Panc1 (cell line): ENCODE data around the gene CPPED1. TPM values are rescaled to one million over a fixed set of nuclear protein-coding genes. Genes with fewer than 3 reads are reported as not detected.
"Not testable (repeated sequence)": the region's sequence is repeated elsewhere in the genome, so short reads cannot be mapped to it uniquely, and the experiment has no call there.

Experiments used
- ATAC-seq: fragments of 200-7000 bp; cut with Tn5 transposase; 2 replicates; pipeline ENCODE4 v1.9.1; 2020; ENCODE audit warnings: mild to moderate bottlenecking, moderate library complexity
- BruUV-seq: library from RNA; stranded (reverse); fragments of 400-500 nt; replicated peaks from 2 replicates; lab custom pipeline; 2021; lab: Mats Ljungman, UMichigan
- CTCF ChIA-PET: fragments of 300-600 bp; sonication (Branson Sonifier 250); formaldehyde crosslinking; loops from one replicate; lab custom pipeline; 2022; ENCODE audit warnings: antibody characterized with exemption; lab: Charles Lee
- POLR2A ChIA-PET: fragments of 300-600 bp; sonication (Branson Sonifier 250); formaldehyde crosslinking; loops from one replicate; lab custom pipeline; 2022; ENCODE audit warnings: antibody characterized with exemption; lab: Charles Lee
- DNase-seq: peaks from one replicate; pipeline ENCODE4 v3.0.0-alpha.2; 2010; ENCODE audit warnings: low read depth, low spot score
- H3K27ac ChIP-seq: 2 replicates; pipeline ENCODE4 v1.5.1; 2011; ENCODE audit warnings: mild to moderate bottlenecking, low read length, inconsistent platforms
- H3K27me3 ChIP-seq: fragments of 200-500 bp; sonication (Bioruptor generic); 2 replicates; pipeline ENCODE4 v1.6.0; 2014; ENCODE audit warnings: low read length, inconsistent platforms; ENCODE audit not compliant: control insufficient read depth, insufficient read depth
- H3K36me3 ChIP-seq: fragments of 200-500 bp; sonication (Bioruptor generic); 2 replicates; pipeline ENCODE4 v1.5.1; 2014; ENCODE audit warnings: inconsistent platforms, mild to moderate bottlenecking, low read length, moderate library complexity; ENCODE audit not compliant: control insufficient read depth, insufficient read depth
- H3K4me1 ChIP-seq: 2 replicates; pipeline ENCODE4 v1.5.1; 2011; ENCODE audit warnings: inconsistent platforms, mild to moderate bottlenecking, low read length, moderate library complexity; ENCODE audit not compliant: control insufficient read depth, insufficient read depth
- H3K4me3 ChIP-seq, 2 experiments: 2 replicates each; pipeline ENCODE4 v1.5.1; 2011 to 2012; ENCODE audit warnings: low read depth in 2 of 2, low read length in 2 of 2, mild to moderate bottlenecking in 2 of 2, inconsistent platforms in 1 of 2, moderate library complexity in 1 of 2
- H3K9me3 ChIP-seq: fragments of 200-500 bp; sonication (Bioruptor generic); 2 replicates; pipeline ENCODE4 v1.5.1; 2014; ENCODE audit warnings: low read depth, mild to moderate bottlenecking, inconsistent platforms, low read length, moderate library complexity; ENCODE audit not compliant: control insufficient read depth, insufficient read depth
- POLR2AphosphoS5 ChIP-seq: IDR thresholded peaks from 2 replicates; pipeline ENCODE4 v1.6.1; 2012; ENCODE audit warnings: mild to moderate bottlenecking, low read depth, low read length, moderate library complexity
- SIN3A ChIP-seq: IDR thresholded peaks from 2 replicates; pipeline ENCODE4 v1.6.1; 2012; ENCODE audit warnings: low read depth, mild to moderate bottlenecking, low read length, moderate library complexity, borderline replicate concordance; ENCODE audit not compliant: insufficient read depth
- TCF7L2 ChIP-seq: IDR thresholded peaks from 2 replicates; pipeline ENCODE4 v1.6.1; 2011; ENCODE audit warnings: mild to moderate bottlenecking, low read depth, low read length, inconsistent platforms
- in situ Hi-C: cut with HindIII; loops from 2 replicates; pipeline ENCODE4 v1.10.0; 2016; ENCODE audit warnings: low sequenced_read_pairs, low pct_unique_long_range_greater_than_20kb
- intact Hi-C: fragments of 100-400 bp; cut with micrococcal nuclease; formaldehyde crosslinking; loops from one replicate; pipeline ENCODE4 v1.10.0; 2022; ENCODE audit not compliant: unreplicated experiment
- total RNA-seq: library from RNA; stranded (reverse); gene quantifications from one replicate; pipeline ENCODE4 v1.2.1, GENCODE V29; 2021; ENCODE audit not compliant: unreplicated experiment
- TF ChIP-seq, protein P1 (sequence below), 2 experiments: IDR thresholded peaks; 2 replicates each; pipeline ENCODE4 v1.6.1; 2011 to 2012; ENCODE audit warnings: low read depth in 2 of 2, control low read depth in 1 of 2, low read length in 1 of 2, mild to moderate bottlenecking in 1 of 2, moderate library complexity in 1 of 2; ENCODE audit not compliant: insufficient read depth in 1 of 2
- TF ChIP-seq, protein P2 (sequence below): fragments of 450-650 bp; IDR thresholded peaks from 2 replicates; pipeline ENCODE4 v1.5.1; 2017; ENCODE audit warnings: mild to moderate bottlenecking

Gene CPPED1
- total RNA-seq, 1 experiment from 2014 or later, result 12.5 TPM

DNA sequence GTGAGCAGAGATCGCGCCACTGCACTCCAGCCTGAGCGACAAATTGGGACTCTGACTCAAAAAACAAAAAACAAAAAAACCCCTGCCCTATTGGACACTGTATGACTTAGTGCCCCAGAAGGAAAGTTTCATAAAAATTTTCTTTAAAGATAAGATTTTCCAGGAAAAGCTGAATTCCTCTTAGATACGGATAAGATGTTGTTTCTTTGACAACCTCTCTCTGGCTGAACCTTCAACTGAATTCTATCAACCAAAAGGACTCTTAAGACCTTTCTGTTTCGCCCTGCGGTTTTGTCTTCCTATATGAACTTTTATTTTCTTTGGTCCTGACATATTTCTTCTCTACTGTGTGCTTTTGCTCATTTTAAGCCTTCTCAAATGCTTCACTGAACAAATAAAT is 35.8 kb downstream of the CPPED1 start:
- Histone ChIP-seq H3K4me1 (no peaks in the 10 kb centered on the region), H3K36me3 (no peaks in the 10 kb centered on the region), H3K27me3 (no peaks in the 10 kb centered on the region), H3K9me3 (no peaks in the 10 kb centered on the region), H3K4me3 (no peak overlapping the region), H3K27ac (no peak overlapping the region)
- BruUV-seq, result no TSS peak
- ATAC-seq (no peak), DNase-seq (no peak)
- TF ChIP-seq, protein P1, sequence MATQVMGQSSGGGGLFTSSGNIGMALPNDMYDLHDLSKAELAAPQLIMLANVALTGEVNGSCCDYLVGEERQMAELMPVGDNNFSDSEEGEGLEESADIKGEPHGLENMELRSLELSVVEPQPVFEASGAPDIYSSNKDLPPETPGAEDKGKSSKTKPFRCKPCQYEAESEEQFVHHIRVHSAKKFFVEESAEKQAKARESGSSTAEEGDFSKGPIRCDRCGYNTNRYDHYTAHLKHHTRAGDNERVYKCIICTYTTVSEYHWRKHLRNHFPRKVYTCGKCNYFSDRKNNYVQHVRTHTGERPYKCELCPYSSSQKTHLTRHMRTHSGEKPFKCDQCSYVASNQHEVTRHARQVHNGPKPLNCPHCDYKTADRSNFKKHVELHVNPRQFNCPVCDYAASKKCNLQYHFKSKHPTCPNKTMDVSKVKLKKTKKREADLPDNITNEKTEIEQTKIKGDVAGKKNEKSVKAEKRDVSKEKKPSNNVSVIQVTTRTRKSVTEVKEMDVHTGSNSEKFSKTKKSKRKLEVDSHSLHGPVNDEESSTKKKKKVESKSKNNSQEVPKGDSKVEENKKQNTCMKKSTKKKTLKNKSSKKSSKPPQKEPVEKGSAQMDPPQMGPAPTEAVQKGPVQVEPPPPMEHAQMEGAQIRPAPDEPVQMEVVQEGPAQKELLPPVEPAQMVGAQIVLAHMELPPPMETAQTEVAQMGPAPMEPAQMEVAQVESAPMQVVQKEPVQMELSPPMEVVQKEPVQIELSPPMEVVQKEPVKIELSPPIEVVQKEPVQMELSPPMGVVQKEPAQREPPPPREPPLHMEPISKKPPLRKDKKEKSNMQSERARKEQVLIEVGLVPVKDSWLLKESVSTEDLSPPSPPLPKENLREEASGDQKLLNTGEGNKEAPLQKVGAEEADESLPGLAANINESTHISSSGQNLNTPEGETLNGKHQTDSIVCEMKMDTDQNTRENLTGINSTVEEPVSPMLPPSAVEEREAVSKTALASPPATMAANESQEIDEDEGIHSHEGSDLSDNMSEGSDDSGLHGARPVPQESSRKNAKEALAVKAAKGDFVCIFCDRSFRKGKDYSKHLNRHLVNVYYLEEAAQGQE (IDR thresholded peaks at IDR 0.05; ENCODE audit: insufficient read depth in 1 of 2, low read depth in 2 of 2, low read length in 1 of 2), result no peak
- TF ChIP-seq SIN3A (no peak), TCF7L2 (no peak), POLR2AphosphoS5 (no peak)
- TF ChIP-seq, protein P2, sequence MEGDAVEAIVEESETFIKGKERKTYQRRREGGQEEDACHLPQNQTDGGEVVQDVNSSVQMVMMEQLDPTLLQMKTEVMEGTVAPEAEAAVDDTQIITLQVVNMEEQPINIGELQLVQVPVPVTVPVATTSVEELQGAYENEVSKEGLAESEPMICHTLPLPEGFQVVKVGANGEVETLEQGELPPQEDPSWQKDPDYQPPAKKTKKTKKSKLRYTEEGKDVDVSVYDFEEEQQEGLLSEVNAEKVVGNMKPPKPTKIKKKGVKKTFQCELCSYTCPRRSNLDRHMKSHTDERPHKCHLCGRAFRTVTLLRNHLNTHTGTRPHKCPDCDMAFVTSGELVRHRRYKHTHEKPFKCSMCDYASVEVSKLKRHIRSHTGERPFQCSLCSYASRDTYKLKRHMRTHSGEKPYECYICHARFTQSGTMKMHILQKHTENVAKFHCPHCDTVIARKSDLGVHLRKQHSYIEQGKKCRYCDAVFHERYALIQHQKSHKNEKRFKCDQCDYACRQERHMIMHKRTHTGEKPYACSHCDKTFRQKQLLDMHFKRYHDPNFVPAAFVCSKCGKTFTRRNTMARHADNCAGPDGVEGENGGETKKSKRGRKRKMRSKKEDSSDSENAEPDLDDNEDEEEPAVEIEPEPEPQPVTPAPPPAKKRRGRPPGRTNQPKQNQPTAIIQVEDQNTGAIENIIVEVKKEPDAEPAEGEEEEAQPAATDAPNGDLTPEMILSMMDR, result no peak
- intact Hi-C loops (no loop called here), in situ Hi-C loops (no loop called here)
- CTCF ChIA-PET, result interaction anchor here (0.6 kb wide), 1 partner anchor 177 kb away, joined by 3 read pairs; no protein-coding TSS in a partner anchor
- POLR2A ChIA-PET, result no interaction called here

DNA sequence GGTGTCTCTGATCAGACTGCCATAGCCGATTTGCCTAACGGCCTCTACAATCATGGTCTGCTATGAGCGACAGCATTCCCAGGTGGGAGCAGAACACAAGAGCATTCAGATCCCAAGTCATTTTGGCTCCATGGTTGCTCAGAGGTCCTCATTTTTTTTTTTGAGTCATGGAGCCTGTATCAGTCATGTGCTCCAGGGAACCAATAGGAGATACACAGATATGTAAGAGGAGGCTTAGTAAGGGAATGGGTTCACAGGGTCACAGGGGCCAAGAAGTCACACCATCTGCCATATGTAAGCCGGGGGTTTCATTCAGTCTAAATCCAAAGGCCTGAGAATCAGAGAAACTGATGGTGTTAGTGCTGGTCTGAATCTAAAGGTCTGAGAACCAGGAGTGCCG is 36.8 kb downstream of the CPPED1 start:
- no TSS peak for BruUV-seq
- Histone ChIP-seq H3K36me3 (no peaks in the 10 kb centered on the region), H3K4me1 (no peaks in the 10 kb centered on the region), H3K9me3 (no peaks in the 10 kb centered on the region), H3K4me3 (no peak overlapping the region), H3K27ac (no peak overlapping the region), H3K27me3 (no peaks in the 10 kb centered on the region)
- intact Hi-C loops, result no loop called here
- TF ChIP-seq, protein P1 (IDR thresholded peaks at IDR 0.05; ENCODE audit: insufficient read depth in 1 of 2, low read depth in 2 of 2, low read length in 1 of 2), result no peak
- TF ChIP-seq, protein P2, result no peak
- TF ChIP-seq SIN3A (no peak), POLR2AphosphoS5 (no peak), TCF7L2 (no peak)
- in situ Hi-C loops, result no loop called here
- no peak for ATAC-seq
- DNase-seq, result no peak
- CTCF ChIA-PET, result no interaction called here
- POLR2A ChIA-PET, result no interaction called here

DNA sequence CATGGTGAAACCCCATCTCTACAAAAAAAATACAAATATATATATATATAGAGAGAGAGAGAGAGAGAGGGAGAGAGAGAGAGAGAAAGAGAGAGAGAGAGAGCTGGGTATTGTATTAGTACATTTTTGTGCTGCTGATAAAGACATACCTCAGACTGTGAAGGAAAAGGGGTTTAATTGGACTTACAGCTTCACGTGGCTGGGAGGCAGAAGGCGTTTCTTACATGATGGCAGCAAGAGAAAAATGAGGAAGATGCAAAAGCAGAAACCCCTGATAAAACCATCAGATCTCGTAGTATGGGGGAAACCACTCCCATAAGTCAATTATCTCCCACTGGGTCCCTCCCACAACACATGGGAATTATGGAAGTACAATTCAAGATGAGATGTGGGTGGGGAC is 37.5 kb downstream of the CPPED1 start:
- intact Hi-C loops, H3K27me3 ChIP-seq, H3K4me3 ChIP-seq, H3K9me3 ChIP-seq, CTCF ChIA-PET, POLR2A ChIA-PET, BruUV-seq, DNase-seq, H3K36me3 ChIP-seq, ATAC-seq, in situ Hi-C loops, H3K4me1 ChIP-seq, H3K27ac ChIP-seq: not testable (repeated sequence)
